NCI-H524 treated with DMSO at 0.1 percent for 48 hours (cell line): ENCODE data around the gene CABP2.
"Not testable (repeated sequence)": the region's sequence is repeated elsewhere in the genome, so short reads cannot be mapped to it uniquely, and the experiment has no call there.

Experiments
- DNase-seq: peaks from one replicate; lab custom pipeline; 2025; lab: John Stamatoyannopoulos, UW

CABP2 gene

DNA sequence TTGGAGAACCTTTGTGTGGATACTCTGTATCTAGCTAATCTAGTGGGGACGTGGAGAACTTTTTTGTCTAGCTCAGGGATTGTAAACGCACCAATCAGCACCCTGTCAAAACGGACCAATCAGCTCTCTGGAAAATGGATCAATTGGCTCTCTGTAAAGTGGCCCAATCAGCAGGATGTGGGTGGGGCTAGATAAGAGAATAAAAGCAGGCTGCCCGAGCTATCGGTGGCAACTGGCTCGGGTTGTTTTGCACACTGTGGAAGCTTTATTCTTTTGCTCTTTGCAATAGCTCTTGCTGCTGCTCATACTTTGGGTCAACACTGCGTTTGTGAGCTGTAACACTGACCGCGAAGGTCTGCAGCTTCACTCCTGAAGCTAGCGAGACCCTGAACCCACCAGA, 46.6 kb downstream of the CABP2 start:
- not testable (repeated sequence) for DNase-seq

DNA sequence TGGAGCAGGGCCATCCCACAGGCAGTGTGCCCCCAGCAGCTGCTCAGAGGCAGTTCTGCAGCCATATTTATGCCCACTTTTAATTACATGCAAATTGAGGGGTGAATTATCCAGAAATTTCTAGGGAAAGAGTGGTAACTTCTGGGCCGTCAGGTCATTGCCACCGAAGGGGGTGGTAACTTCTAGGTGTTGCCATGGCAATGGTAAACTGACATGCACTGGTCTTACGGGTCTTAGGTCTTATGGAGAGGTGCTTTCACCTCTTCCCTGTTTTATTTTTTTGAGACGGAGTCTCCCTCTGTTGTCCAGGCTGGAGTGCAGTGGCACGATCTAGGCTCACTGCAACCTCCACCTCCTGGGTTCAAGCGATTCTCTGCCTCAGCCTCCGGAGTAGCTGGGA, 50.4 kb downstream of the CABP2 start:
- no peak for DNase-seq

DNA sequence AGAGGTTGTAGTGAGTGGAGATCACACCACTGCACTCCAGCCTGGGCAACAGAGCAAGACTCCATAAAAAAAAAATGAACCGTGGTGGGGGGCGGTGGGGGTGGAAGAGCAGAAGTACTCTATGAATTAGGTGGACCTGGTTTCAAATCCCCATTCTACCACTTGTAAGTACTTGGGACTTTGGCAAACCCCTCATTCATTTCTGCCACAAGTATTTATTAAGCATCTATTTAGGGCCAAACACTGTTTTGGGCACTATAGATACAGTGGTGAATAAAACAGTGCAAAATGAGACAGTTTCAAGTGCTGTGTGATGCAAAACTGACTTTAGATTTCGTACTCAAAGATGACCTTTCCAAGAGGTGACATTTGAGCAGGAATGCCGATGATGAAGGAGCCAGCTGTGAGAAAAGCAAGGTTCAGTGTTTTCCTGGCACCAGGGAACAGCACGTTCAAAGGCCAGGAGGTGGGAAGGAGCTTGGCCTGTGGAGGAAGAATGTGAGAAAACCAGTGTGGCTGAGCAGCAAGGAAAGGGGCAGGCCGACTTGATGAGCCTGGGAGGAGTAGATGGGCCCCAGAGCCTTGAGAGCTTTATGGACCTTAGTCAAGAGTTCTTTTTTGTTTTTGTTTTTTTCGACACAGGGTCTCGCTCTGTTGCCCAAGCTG, 52.8 kb downstream of the CABP2 start:
- no peak for DNase-seq

DNA sequence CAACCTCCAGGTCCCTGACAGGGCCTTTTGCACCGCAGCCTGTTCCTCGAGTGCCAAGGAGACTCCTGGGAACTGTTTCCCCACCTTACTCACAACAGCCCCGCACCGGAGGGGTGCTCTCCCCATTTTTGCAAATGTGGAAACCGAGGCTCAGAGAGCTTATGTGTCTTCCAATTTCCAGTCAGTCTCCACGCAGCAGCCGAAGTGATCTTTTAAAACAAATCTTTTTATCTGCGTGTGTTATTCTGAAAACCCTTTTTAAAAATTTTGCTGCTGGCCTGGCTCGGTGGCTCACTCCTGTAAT, 53.8 kb downstream of the CABP2 start:
- no peak for DNase-seq
